ENCODE measurements around the gene SPRYD3.

SPRYD3 gene

GRCh38 chr12:53061404-53062010 is 17.7 kb downstream of the SPRYD3 start:
- no peak for DNase-seq (ENCODE audit: low read depth in 2 of 2)
- H3K4me3 ChIP-seq (replicated peaks in 1 of 2; ENCODE audit: low read depth in 2 of 2, low read length in 2 of 2): no peak overlapping the region
- TF ChIP-seq CTCF (IDR thresholded peaks at IDR 0.05; ENCODE audit: low read depth, low read length): peak; percentile 15

GRCh38 chr12:53060721-53061276 is 18.4 kb downstream of the SPRYD3 start:
- no peak overlapping the region for H3K4me3 ChIP-seq (replicated peaks in 1 of 2; ENCODE audit: low read depth in 2 of 2, low read length in 2 of 2)
- DNase-seq (ENCODE audit: low read depth in 2 of 2): no peak
- no peak for TF ChIP-seq CTCF (IDR thresholded peaks at IDR 0.05; ENCODE audit: low read depth, low read length)

GRCh38 chr12:53060064-53060720 is 19.0 kb downstream of the SPRYD3 start:
- no peak for TF ChIP-seq CTCF (IDR thresholded peaks at IDR 0.05; ENCODE audit: low read depth, low read length)
- DNase-seq (ENCODE audit: low read depth in 2 of 2): no peak
- no peak overlapping the region for H3K4me3 ChIP-seq (replicated peaks in 1 of 2; ENCODE audit: low read depth in 2 of 2, low read length in 2 of 2)

- no peak for TF ChIP-seq CTCF (IDR thresholded peaks at IDR 0.05; ENCODE audit: low read depth, low read length)
- DNase-seq (ENCODE audit: low read depth in 2 of 2): no peak
- H3K4me3 ChIP-seq (replicated peaks in 1 of 2; ENCODE audit: low read depth in 2 of 2, low read length in 2 of 2): no peak overlapping the region
Observed at GRCh38 chr12:53059434-53060063, 19.6 kb downstream of the SPRYD3 start.

- TF ChIP-seq CTCF (IDR thresholded peaks at IDR 0.05; ENCODE audit: low read depth, low read length): no peak
- H3K4me3 ChIP-seq (replicated peaks in 1 of 2; ENCODE audit: low read depth in 2 of 2, low read length in 2 of 2): no peak overlapping the region
- no peak for DNase-seq (ENCODE audit: low read depth in 2 of 2)
Observed at GRCh38 chr12:53058674-53059433, 20.3 kb downstream of the SPRYD3 start.

- TF ChIP-seq CTCF (IDR thresholded peaks at IDR 0.05; ENCODE audit: low read depth, low read length): no peak
- no peak overlapping the region for H3K4me3 ChIP-seq (replicated peaks in 1 of 2; ENCODE audit: low read depth in 2 of 2, low read length in 2 of 2)
- DNase-seq (ENCODE audit: low read depth in 2 of 2): no peak
Observed at GRCh38 chr12:53057816-53058500, 21.2 kb downstream of the SPRYD3 start.
